Brain microvascular endothelial cell (primary cell): ENCODE results near the gene SNX24.

Experiments
- DNase-seq: peaks from one replicate; pipeline ENCODE4 v3.0.0-alpha.2; 2020
- H3K27ac ChIP-seq: fragments of 250-450 bp; sonication (Bioruptor Pico); 2 replicates; pipeline ENCODE4 v1.5.1; 2020; ENCODE audit warnings: mild to moderate bottlenecking, moderate library complexity
- H3K27me3 ChIP-seq: fragments of 250-450 bp; sonication (Bioruptor Pico); replicated peaks from 2 replicates; pipeline ENCODE4 v1.5.1; 2020; ENCODE audit warnings: mild to moderate bottlenecking
- H3K36me3 ChIP-seq: fragments of 250-450 bp; sonication (Bioruptor Pico); replicated peaks from 2 replicates; pipeline ENCODE4 v1.5.1; 2020; ENCODE audit warnings: mild to moderate bottlenecking
- H3K4me3 ChIP-seq: 2 replicates; pipeline ENCODE4 v1.5.1; 2011; ENCODE audit warnings: low read depth, mild to moderate bottlenecking, control low read depth, low read length, moderate library complexity
- CTCF ChIP-seq: IDR thresholded peaks from 2 replicates; pipeline ENCODE4 v1.5.1; 2011; ENCODE audit warnings: low read depth, mild to moderate bottlenecking, moderate library complexity, low read length, control low read depth, inconsistent platforms; ENCODE audit errors: missing control alignments
- in situ Hi-C: cut with HindIII; loops from 2 replicates; pipeline ENCODE4 v1.10.0; 2017; ENCODE audit warnings: low sequenced_read_pairs, low pct_ligation_motif_present

SNX24 gene

GRCh38 chr5:122882831-122883230 is 37.4 kb downstream of the SNX24 start:
- no peak overlapping the region for H3K27ac ChIP-seq
- no peaks in the 10 kb centered on the region for H3K36me3 ChIP-seq
- in situ Hi-C loops: no loop called here
- TF ChIP-seq CTCF: no peak
- peak; percentile 30 for DNase-seq
- no peak overlapping the region for H3K4me3 ChIP-seq
- H3K27me3 ChIP-seq: no peaks in the 10 kb centered on the region

DNA sequence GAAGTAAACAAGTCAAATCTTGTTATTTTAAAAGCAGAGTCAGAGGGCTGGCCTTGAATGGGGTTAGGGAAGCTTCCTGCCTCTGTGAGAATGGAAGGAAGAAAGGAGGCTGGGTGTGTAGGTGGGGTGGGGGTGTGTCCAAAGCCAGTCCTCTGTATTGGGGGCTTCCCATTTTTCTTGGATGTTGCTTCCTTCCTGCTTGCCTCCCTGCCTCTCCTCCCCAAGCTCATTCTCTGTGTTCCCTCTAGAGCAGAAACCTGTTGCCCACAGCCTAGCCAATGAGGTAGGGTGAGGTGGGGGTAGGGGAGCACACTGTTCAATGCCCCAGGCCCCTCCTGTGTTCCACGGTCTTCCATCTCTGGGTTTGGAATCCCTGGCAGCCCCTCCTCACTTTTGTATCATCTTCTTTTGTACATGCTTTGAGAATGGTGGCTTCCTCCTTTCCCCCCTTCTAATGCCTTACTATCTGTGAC is 39.7 kb downstream of the SNX24 start:
- Histone ChIP-seq H3K36me3 (no peaks in the 10 kb centered on the region), H3K27ac (no peak overlapping the region), H3K4me3 (no peak overlapping the region), H3K27me3 (no peaks in the 10 kb centered on the region)
- no peak for DNase-seq
- in situ Hi-C loops: no loop called here
- no peak for TF ChIP-seq CTCF

DNA sequence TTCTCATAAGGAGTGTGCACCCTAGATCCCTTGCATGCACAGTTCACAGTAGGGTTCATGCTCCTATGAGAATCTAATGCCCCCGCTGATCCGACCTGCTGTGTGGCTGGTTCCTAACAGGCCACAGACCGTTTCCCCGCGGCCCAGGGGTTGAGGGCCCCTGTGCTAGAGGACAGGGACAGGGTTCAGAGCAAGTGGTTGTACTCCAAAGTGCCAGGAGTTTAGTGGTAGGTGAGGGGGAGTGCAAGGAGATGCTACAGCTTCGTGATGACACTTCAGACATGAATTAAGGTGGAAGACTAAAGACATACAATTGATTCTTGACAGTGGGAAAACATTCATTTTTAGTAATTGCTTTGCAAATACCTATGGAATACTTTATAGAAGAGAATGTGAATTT is 40.5 kb downstream of the SNX24 start:
- no peak overlapping the region for H3K27ac ChIP-seq
- DNase-seq: no peak
- no peak overlapping the region for H3K4me3 ChIP-seq
- no peaks in the 10 kb centered on the region for H3K27me3 ChIP-seq
- in situ Hi-C loops: no loop called here
- TF ChIP-seq CTCF: no peak
- no peaks in the 10 kb centered on the region for H3K36me3 ChIP-seq

DNA sequence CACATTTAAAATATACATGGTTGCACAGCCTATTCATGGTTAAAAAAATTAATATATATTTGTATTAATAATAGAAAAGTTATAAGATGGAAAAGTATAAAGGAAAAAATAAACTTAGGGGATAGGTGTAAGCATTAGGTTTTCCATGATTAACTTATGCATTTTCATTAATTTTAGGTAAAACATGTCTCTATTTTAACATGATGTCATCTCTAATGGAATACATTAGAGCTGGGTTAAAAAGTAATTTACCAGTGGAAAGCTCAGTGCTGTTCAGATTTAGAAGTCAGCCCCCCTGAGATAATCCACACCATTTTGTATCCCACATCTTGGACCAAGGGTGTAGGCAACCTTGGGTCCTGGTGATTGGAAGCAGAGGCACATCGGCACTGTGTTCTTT is 49.7 kb downstream of the SNX24 start:
- TF ChIP-seq CTCF: no peak
- H3K4me3 ChIP-seq: no peak overlapping the region
- no peak for DNase-seq
- H3K36me3 ChIP-seq: no peaks in the 10 kb centered on the region
- in situ Hi-C loops: no loop called here
- H3K27me3 ChIP-seq: no peaks in the 10 kb centered on the region
- no peak overlapping the region for H3K27ac ChIP-seq

GRCh38 chr5:122896598-122897282 is 51.3 kb downstream of the SNX24 start:
- H3K27ac ChIP-seq: no peak overlapping the region
- peak; percentile 59 for TF ChIP-seq CTCF
- H3K36me3 ChIP-seq: no peaks in the 10 kb centered on the region
- in situ Hi-C loops: no loop called here
- peak; percentile 18 for DNase-seq
- H3K4me3 ChIP-seq: no peak overlapping the region
- H3K27me3 ChIP-seq: no peaks in the 10 kb centered on the region

DNA sequence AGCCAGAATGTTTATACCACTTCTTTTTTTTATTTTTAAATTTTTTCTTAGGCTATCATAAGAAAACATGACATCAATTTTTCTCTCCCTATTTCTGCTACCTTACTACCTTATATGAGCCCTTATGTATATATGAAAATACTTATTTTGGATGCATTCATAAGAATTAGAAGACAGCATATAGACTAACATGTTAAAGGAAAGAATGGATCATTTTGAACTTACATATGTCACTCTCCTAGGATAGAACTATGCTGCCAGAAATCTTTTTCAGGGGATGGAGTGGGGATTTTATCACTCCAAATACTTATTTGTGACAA is 51.8 kb downstream of the SNX24 start:
- no peak for TF ChIP-seq CTCF
- Histone ChIP-seq H3K27ac (no peak overlapping the region), H3K4me3 (no peak overlapping the region), H3K36me3 (no peaks in the 10 kb centered on the region), H3K27me3 (no peaks in the 10 kb centered on the region)
- in situ Hi-C loops: no loop called here
- DNase-seq: no peak
